Central memory CD8-positive, alpha-beta T cell (primary cell): Measurements from ENCODE around the gene FAM221A.
"Not testable (repeated sequence)": the region's sequence is repeated elsewhere in the genome, so short reads cannot be mapped to it uniquely, and the experiment has no call there.

Experiments used
- ATAC-seq: fragments of 150-1000 bp; cut with Tn5 transposase; replicated peaks from 2 replicates; pipeline ENCODE4 v1.10.0; 2022; ENCODE audit warnings: mild to moderate bottlenecking, moderate FRiP score, moderate number of reproducible peaks; ENCODE audit not compliant: poor library complexity, severe bottlenecking; ENCODE audit errors: extremely low read depth
- DNase-seq, 2 donors: peaks; one replicate each; pipeline ENCODE4 v3.0.0; 2021; ENCODE audit warnings: low spot score in 2 of 2
- H3K27ac Mint-ChIP-seq: one replicate; pipeline ENCODE4 v1.8.0; 2022; ENCODE audit warnings: low read depth, mild to moderate bottlenecking, moderate library complexity, mixed read lengths
- H3K27me3 Mint-ChIP-seq: one replicate; pipeline ENCODE4 v1.8.0; 2022; ENCODE audit warnings: mixed read lengths
- H3K36me3 Mint-ChIP-seq: one replicate; pipeline ENCODE4 v1.8.0; 2022; ENCODE audit warnings: mild to moderate bottlenecking, moderate library complexity, mixed read lengths; ENCODE audit not compliant: insufficient read depth
- H3K4me1 Mint-ChIP-seq: one replicate; pipeline ENCODE4 v1.8.0; 2022; ENCODE audit warnings: mixed read lengths
- H3K4me3 Mint-ChIP-seq: one replicate; pipeline ENCODE4 v1.8.0; 2022; ENCODE audit warnings: mild to moderate bottlenecking, moderate library complexity, mixed read lengths
- H3K9me3 Mint-ChIP-seq: one replicate; pipeline ENCODE4 v1.8.0; 2022; ENCODE audit warnings: mixed read lengths

Gene FAM221A

DNA sequence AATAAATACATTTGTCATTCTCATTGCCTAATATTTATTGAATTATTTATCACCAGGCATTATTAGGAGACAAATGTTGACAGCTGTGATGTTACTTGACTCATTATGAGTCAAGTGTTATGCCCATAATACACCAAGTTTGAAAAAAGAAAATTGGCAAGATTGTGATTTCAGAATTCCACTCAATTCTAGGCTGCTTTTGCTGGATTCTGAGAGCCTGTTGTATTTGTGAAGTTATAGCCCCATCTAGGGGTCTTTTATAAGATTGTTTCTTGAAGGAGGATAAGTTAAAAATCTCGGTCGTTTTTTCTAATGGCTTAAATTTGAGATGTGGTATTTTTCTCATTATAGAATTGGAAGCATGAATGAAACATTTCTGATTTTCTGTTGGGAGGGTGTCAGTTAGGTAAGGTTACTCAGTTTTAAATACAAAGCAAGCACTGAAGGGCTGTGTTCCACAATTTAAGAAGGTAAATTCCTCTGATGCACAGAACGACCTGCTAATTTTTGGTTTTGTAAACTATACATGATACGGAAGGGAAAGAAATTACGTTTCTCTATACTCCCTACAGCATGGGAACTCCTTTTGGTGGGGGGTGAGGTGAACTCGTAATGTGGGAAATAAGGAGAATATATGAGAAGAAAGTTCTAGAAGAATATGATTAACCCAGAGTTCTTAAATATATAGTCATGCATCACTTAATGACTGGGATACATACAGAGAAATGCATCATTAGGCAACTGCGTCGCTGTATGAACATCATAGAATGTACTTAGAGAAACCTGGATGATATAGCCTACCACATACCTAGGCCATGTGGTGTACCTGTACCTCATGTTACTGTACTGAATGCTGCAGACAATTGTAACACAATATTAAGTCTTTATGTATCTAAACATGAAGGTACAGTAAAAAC lies 32.6 kb downstream of the FAM221A start:
- Mint-ChIP-seq H3K27ac (no peak overlapping the region), H3K36me3 (no peaks in the 10 kb centered on the region), H3K4me3 (no peak overlapping the region), H3K9me3 (no peaks in the 10 kb centered on the region), H3K4me1 (peaks cover 4% of the 10 kb centered on the region), H3K27me3 (no peaks in the 10 kb centered on the region)
- DNase-seq (no peak), ATAC-seq (no peak)

DNA sequence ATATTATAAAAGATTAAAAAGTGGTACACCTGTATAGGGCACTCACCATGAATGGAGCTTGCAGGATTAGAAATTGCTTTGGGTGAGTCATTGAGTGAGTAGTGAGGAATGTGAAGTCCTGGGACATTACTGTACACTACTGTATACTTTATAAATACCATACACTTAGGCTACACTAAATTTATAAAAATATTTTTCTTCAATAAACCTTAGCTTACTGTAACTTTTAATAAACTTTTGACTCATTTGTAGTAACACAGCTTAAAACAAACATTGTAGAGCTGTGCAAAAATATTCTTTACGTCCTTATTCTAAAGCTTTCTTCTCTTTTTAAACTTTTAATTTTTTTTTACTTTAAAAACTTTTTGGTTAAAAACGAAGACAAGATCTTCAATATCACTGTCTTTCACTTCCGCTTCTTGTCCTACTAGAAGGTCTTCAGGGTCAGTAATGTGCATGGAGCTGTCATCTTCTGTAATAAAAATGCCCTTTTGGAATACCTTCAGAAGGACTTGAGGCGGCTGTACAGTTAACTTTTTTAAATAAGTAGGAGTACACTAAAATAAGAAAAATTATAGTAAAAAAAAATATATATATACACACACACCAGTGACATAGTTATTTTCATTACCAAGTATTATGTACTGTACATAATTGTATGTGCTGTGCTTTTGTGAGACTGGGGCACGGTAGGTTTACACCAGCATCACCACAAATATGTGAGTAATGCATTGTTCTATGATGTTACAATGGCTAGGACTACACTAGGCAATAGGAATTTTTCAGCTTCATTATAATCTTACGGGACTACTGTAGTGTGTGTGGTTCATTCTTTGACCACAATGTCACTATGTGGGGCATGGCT lies 33.5 kb downstream of the FAM221A start:
- no peaks in the 10 kb centered on the region for H3K27me3 Mint-ChIP-seq
- H3K36me3 Mint-ChIP-seq, result no peaks in the 10 kb centered on the region

DNA sequence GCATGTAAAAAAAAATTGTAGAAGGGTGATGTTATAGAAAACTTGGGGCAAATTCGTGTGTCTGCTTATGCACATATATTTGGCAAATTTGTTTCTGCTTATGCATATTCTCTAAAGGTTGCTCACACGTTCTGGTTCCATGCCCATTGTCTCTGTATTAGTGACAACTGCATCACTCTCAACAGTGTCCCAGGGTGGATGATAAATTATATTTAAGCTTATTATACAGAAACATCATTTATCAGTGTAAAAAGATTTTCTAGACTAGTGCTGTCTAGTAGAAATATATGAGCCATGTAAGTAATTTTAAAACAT lies 34.1 kb downstream of the FAM221A start:
- Mint-ChIP-seq H3K27ac (no peak overlapping the region), H3K9me3 (no peaks in the 10 kb centered on the region), H3K36me3 (no peaks in the 10 kb centered on the region), H3K4me1 (peaks cover 4% of the 10 kb centered on the region), H3K27me3 (no peaks in the 10 kb centered on the region), H3K4me3 (no peak overlapping the region)
- DNase-seq, result no peak
- no peak for ATAC-seq

More for the DNA sequence above, 33.5 kb downstream of the FAM221A start:
- Mint-ChIP-seq H3K4me1 (peaks cover 4% of the 10 kb centered on the region), H3K9me3 (no peaks in the 10 kb centered on the region), H3K4me3 (no peak overlapping the region), H3K27ac (no peak overlapping the region)
- DNase-seq, result no peak
- ATAC-seq, result no peak

GRCh38 chr7:23714579-23714978 lies 34.6 kb downstream of the FAM221A start:
- Mint-ChIP-seq H3K4me3 (no peak overlapping the region), H3K9me3 (no peaks in the 10 kb centered on the region), H3K27ac (no peak overlapping the region), H3K27me3 (no peaks in the 10 kb centered on the region), H3K4me1 (peaks cover 4% of the 10 kb centered on the region), H3K36me3 (no peaks in the 10 kb centered on the region)
- no peak for DNase-seq
- ATAC-seq, result no peak

DNA sequence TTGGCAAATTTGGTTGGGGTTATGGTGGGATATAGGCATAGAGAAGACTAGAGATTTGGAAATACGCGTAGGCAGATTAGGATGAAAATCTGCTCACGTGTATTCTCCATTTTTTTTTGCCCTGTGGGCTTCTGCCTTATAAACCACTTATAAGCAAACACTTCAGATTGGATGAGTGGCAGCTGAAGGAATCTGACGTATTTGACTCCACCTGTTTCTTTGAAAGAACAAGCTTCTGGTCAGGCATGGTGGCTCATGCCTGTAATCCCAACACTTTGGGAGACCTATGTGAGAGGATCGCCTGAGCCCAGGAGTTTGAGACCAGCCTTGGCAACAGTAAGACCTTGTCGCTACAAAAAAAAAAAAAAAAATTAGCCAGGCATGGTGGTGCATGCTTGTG lies 35.1 kb downstream of the FAM221A start:
- ATAC-seq (no peak), DNase-seq (no peak)
- Mint-ChIP-seq H3K27me3 (no peaks in the 10 kb centered on the region), H3K9me3 (no peaks in the 10 kb centered on the region), H3K4me3 (no peak overlapping the region), H3K4me1 (peaks cover 4% of the 10 kb centered on the region), H3K36me3 (no peaks in the 10 kb centered on the region), H3K27ac (no peak overlapping the region)

DNA sequence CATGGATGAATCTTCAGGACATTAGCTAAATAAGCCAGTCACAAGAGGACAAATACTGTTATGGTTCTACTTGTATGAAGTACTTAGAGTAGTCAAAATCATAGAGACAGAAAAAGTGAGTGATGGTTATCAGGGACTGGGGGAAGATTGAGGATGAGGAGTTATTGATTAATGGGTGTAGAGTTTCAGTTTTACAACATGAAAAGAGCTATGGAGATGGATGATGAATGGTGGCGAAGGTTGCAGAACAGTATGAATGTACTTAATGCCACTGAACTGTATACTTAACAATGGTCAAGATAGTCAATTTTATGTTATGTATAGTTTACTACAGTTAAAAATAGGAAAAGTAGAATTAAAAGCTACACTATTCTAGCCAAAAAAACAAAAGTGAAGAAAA lies 37.8 kb downstream of the FAM221A start:
- no peaks in the 10 kb centered on the region for H3K36me3 Mint-ChIP-seq
- H3K9me3 Mint-ChIP-seq, result no peaks in the 10 kb centered on the region
- no peak for ATAC-seq

GRCh38 chr7:23721456-23721855 lies 41.5 kb downstream of the FAM221A start:
- Mint-ChIP-seq H3K36me3 (no peaks in the 10 kb centered on the region), H3K27ac (peak overlapping the region; percentile 23), H3K9me3 (no peaks in the 10 kb centered on the region), H3K27me3 (no peaks in the 10 kb centered on the region), H3K4me3 (no peak overlapping the region), H3K4me1 (no peaks in the 10 kb centered on the region)
- ATAC-seq, result no peak
- DNase-seq, result no peak

More for the DNA sequence above, 37.8 kb downstream of the FAM221A start:
- no peak for DNase-seq
- no peak overlapping the region for H3K27ac Mint-ChIP-seq
- no peaks in the 10 kb centered on the region for H3K27me3 Mint-ChIP-seq
- H3K4me3 Mint-ChIP-seq, result no peak overlapping the region
- H3K4me1 Mint-ChIP-seq, result no peaks in the 10 kb centered on the region

DNA sequence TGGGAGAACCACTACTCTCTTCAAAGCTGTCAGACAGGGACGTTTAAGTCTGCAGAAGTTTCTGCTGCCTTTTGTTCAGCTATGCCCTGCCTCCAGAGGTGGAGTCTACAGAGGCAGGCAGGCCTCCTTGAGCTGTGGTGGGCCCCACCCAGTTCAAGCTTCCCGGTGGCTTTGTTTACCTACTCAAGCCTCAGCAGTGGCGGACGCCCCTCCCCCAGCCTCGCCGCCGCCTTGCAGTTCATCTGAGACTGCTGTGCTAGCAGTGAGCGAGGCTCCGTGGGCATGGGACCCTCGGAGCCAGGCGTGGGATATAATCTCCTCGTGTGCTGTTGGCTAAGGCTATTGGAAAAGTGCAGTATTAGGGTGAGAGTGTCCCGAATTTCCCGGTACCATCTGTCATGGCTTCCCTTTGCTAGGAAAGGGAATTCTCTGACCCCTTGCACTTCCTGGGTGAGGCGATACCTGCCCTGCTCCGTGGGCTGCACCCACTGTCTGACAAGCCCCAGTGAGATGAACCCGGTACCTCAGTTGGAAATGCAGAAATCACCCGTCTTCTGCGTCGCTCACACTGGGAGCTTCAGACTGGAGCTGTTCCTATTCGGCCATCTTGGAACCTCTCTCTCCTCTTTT lies 42.7 kb downstream of the FAM221A start:
- not testable (repeated sequence) for H3K27ac Mint-ChIP-seq, DNase-seq, H3K27me3 Mint-ChIP-seq, H3K36me3 Mint-ChIP-seq, ATAC-seq, H3K4me3 Mint-ChIP-seq, H3K4me1 Mint-ChIP-seq, H3K9me3 Mint-ChIP-seq

GRCh38 chr7:23724113-23724512 lies 44.1 kb downstream of the FAM221A start:
- H3K36me3 Mint-ChIP-seq, H3K9me3 Mint-ChIP-seq, H3K27me3 Mint-ChIP-seq, DNase-seq, H3K27ac Mint-ChIP-seq, H3K4me3 Mint-ChIP-seq, ATAC-seq, H3K4me1 Mint-ChIP-seq: not testable (repeated sequence)

- no peaks in the 10 kb centered on the region for H3K27me3 Mint-ChIP-seq
- H3K9me3 Mint-ChIP-seq, result peaks cover 30% of the 10 kb centered on the region
- no peak for ATAC-seq
- DNase-seq, result no peak
- no peaks in the 10 kb centered on the region for H3K36me3 Mint-ChIP-seq
- no peak overlapping the region for H3K27ac Mint-ChIP-seq
- no peak overlapping the region for H3K4me3 Mint-ChIP-seq
- no peaks in the 10 kb centered on the region for H3K4me1 Mint-ChIP-seq
Observed at GRCh38 chr7:23742051-23742450, 62.1 kb downstream of the FAM221A start.

DNA sequence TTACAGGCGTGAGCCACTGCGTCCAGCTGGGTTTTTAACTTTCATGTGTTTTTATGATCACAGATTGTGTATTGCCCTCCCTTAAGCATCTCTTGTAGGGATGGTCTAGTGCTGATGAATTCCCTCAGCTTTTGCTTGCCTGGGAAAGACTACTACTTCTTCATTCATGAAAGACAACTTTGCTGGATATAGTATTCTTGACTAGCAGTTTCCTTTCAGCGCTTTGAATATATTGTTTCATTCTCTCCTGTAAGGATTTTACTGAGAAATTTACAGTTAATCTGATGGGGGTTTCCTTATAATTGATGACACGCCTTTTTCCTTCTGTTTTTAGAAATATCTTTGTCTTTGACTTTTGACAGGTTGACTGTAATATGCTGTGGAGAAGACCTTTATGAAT lies 63.2 kb downstream of the FAM221A start:
- Mint-ChIP-seq H3K27ac (no peak overlapping the region), H3K36me3 (no peaks in the 10 kb centered on the region), H3K4me1 (no peaks in the 10 kb centered on the region), H3K4me3 (no peak overlapping the region), H3K9me3 (peaks cover 30% of the 10 kb centered on the region), H3K27me3 (no peaks in the 10 kb centered on the region)
- DNase-seq (no peak), ATAC-seq (no peak)

- Mint-ChIP-seq H3K27me3 (no peaks in the 10 kb centered on the region), H3K36me3 (no peaks in the 10 kb centered on the region), H3K4me1 (no peaks in the 10 kb centered on the region), H3K9me3 (peaks cover 30% of the 10 kb centered on the region), H3K27ac (no peak overlapping the region), H3K4me3 (no peak overlapping the region)
- DNase-seq, result no peak
- ATAC-seq, result no peak
Observed at GRCh38 chr7:23746629-23747028, 66.6 kb downstream of the FAM221A start.
